OCI-LY7 (cell line): ENCODE measurements around the gene AMFR. TPM values are rescaled to one million over a fixed set of nuclear protein-coding genes. Genes with fewer than 3 reads are reported as not detected.

Experiments
- BruUV-seq: library from RNA; stranded (reverse); fragments of 400-500 nt; replicated peaks from 2 replicates; lab custom pipeline; 2021; lab: Mats Ljungman, UMichigan
- CTCF ChIA-PET: fragments of 300-600 bp; sonication (Branson Sonifier 250); formaldehyde crosslinking; loops from one replicate; lab custom pipeline; 2022; ENCODE audit warnings: antibody characterized with exemption; ENCODE audit not compliant: unreplicated experiment; lab: Charles Lee
- POLR2A ChIA-PET: fragments of 300-600 bp; sonication (Branson Sonifier 250); formaldehyde crosslinking; loops from one replicate; lab custom pipeline; 2022; ENCODE audit warnings: antibody characterized with exemption; lab: Charles Lee
- DNase-seq: peaks from one replicate; pipeline ENCODE4 v3.0.0-alpha.2; 2015; ENCODE audit warnings: low spot score
- H2AFZ ChIP-seq: fragments of 200-600 bp; sonication (generic), shearing (Covaris generic); 2 replicates; pipeline ENCODE4 v1.6.1; 2014; ENCODE audit warnings: mild to moderate bottlenecking, antibody characterized with exemption, low read length, moderate library complexity
- H3K27ac ChIP-seq: fragments of 200-600 bp; sonication (generic); 2 replicates; pipeline ENCODE4 v1.5.1; 2014; ENCODE audit warnings: mixed run types, low read depth, mild to moderate bottlenecking, moderate library complexity, low read length, inconsistent platforms; ENCODE audit not compliant: poor library complexity, severe bottlenecking
- H3K36me3 ChIP-seq: fragments of 200-600 bp; sonication (generic); 2 replicates; pipeline ENCODE4 v1.6.1; 2014; ENCODE audit warnings: mild to moderate bottlenecking, antibody characterized with exemption, low read length, moderate library complexity, mixed read lengths; ENCODE audit not compliant: insufficient read depth
- H3K4me1 ChIP-seq: fragments of 200-600 bp; sonication (generic); 2 replicates; pipeline ENCODE4 v1.5.1; 2014; ENCODE audit warnings: mild to moderate bottlenecking, low read length; ENCODE audit not compliant: insufficient read depth, poor library complexity, severe bottlenecking
- H3K4me2 ChIP-seq: fragments of 200-600 bp; sonication (generic); 2 replicates; pipeline ENCODE4 v1.6.1; 2014; ENCODE audit warnings: mild to moderate bottlenecking, low read length
- H3K4me3 ChIP-seq: fragments of 200-600 bp; sonication (generic); 2 replicates; pipeline ENCODE4 v1.5.1; 2014; ENCODE audit warnings: mild to moderate bottlenecking, low read depth, low read length; ENCODE audit not compliant: poor library complexity, severe bottlenecking
- H3K79me2 ChIP-seq: fragments of 200-600 bp; sonication (generic); 2 replicates; pipeline ENCODE4 v1.6.1; 2016; ENCODE audit warnings: low read depth, mild to moderate bottlenecking, low read length, moderate library complexity, mixed read lengths; ENCODE audit not compliant: insufficient read depth
- H3K9me2 ChIP-seq: fragments of 200-600 bp; sonication (generic); 2 replicates; pipeline ENCODE4 v1.6.1; 2016; ENCODE audit warnings: mild to moderate bottlenecking, low read length, mixed read lengths; ENCODE audit not compliant: insufficient read depth
- H3K9me3 ChIP-seq: fragments of 200-600 bp; sonication (generic); 2 replicates; pipeline ENCODE4 v1.6.1; 2014; ENCODE audit warnings: mild to moderate bottlenecking, mixed run types, low read length, mixed read lengths
- H4K20me1 ChIP-seq: fragments of 200-600 bp; sonication (generic); 2 replicates; pipeline ENCODE4 v1.6.1; 2014; ENCODE audit warnings: mild to moderate bottlenecking, antibody characterized with exemption, low read length, moderate library complexity, mixed read lengths; ENCODE audit not compliant: insufficient read depth
- CTCF ChIP-seq: fragments of 200-600 bp; sonication (generic); conservative IDR thresholded peaks from 2 replicates; pipeline ENCODE4 v1.5.1; 2014; ENCODE audit warnings: mild to moderate bottlenecking, antibody characterized with exemption, low read length, moderate library complexity, mixed read lengths
- EZH2phosphoT487 ChIP-seq: fragments of 200-600 bp; sonication (generic); IDR thresholded peaks from 2 replicates; pipeline ENCODE4 v1.6.1; 2018; ENCODE audit warnings: low read depth, borderline replicate concordance, mild to moderate bottlenecking, mixed run types, antibody characterized with exemption, low read length, moderate library complexity, mixed read lengths
- intact Hi-C: fragments of 100-400 bp; cut with micrococcal nuclease; formaldehyde crosslinking; loops from one replicate; pipeline ENCODE4 v1.10.0; 2022; ENCODE audit not compliant: unreplicated experiment
- total RNA-seq, 2 experiments: library from RNA; depleted of rRNA in 1 of 2; stranded (reverse); fragments of >200 nt in 1 of 2; shearing (Covaris generic) in 1 of 2; gene quantifications; 2 replicates each; pipeline ENCODE4 v1.2.3, GENCODE V29; 2014 to 2022

The AMFR gene
- total RNA-seq, 2 experiments from 2014 or later = 87.7 to 101 TPM

GRCh38 chr16:56367764-56368163 lies 57.6 kb downstream of the AMFR start:
- Histone ChIP-seq H3K4me3 (no peak overlapping the region), H3K9me2 (no peaks in the 10 kb centered on the region), H2AFZ (no peak overlapping the region), H3K36me3 (peaks cover 57% of the 10 kb centered on the region), H4K20me1 (no peaks in the 10 kb centered on the region), H3K27ac (no peak overlapping the region), H3K4me2 (no peak overlapping the region), H3K4me1 (no peaks in the 10 kb centered on the region), H3K9me3 (no peaks in the 10 kb centered on the region), H3K79me2 (no peaks in the 10 kb centered on the region)
- ChIA-PET CTCF (interaction anchor here (0.6 kb wide), 1 partner anchor 1118 kb away, joined by 3 read pairs; no protein-coding TSS in a partner anchor), POLR2A (no interaction called here)
- BruUV-seq = no TSS peak
- no peak for DNase-seq
- intact Hi-C loops = no loop called here
- TF ChIP-seq EZH2phosphoT487 (no peak), CTCF (no peak)

GRCh38 chr16:56366945-56367344 lies 58.4 kb downstream of the AMFR start:
- Histone ChIP-seq H2AFZ (no peak overlapping the region), H3K4me3 (no peak overlapping the region), H3K9me2 (no peaks in the 10 kb centered on the region), H3K9me3 (no peaks in the 10 kb centered on the region), H3K4me2 (no peak overlapping the region), H4K20me1 (no peaks in the 10 kb centered on the region), H3K36me3 (peaks cover 64% of the 10 kb centered on the region), H3K79me2 (no peaks in the 10 kb centered on the region), H3K27ac (no peak overlapping the region), H3K4me1 (no peaks in the 10 kb centered on the region)
- POLR2A ChIA-PET = no interaction called here
- intact Hi-C loops = no loop called here
- no peak for TF ChIP-seq CTCF
- TF ChIP-seq EZH2phosphoT487 = no peak
- CTCF ChIA-PET = no interaction called here
- BruUV-seq = no TSS peak
- no peak for DNase-seq

- no peak overlapping the region for H3K27ac ChIP-seq
- no peak for TF ChIP-seq EZH2phosphoT487
- no peak for TF ChIP-seq CTCF
- no TSS peak for BruUV-seq
- CTCF ChIA-PET = no interaction called here
- H3K4me2 ChIP-seq = no peak overlapping the region
- H3K4me3 ChIP-seq = no peak overlapping the region
- no peaks in the 10 kb centered on the region for H3K79me2 ChIP-seq
- H3K4me1 ChIP-seq = no peaks in the 10 kb centered on the region
- H4K20me1 ChIP-seq = no peaks in the 10 kb centered on the region
- no peaks in the 10 kb centered on the region for H3K9me2 ChIP-seq
- peaks cover 71% of the 10 kb centered on the region for H3K36me3 ChIP-seq
- POLR2A ChIA-PET = interaction anchor here (0.7 kb wide), 1 partner anchor 30 kb away, joined by 4 read pairs; no protein-coding TSS in a partner anchor
- intact Hi-C loops = no loop called here
- H3K9me3 ChIP-seq = no peaks in the 10 kb centered on the region
- no peak for DNase-seq
- no peak overlapping the region for H2AFZ ChIP-seq
Observed at GRCh38 chr16:56365552-56365951, 59.8 kb downstream of the AMFR start.
